ENCODE measurements around the gene GMPR.

GRCh38 chr6:16251706-16252105, 13.3 kb downstream of the GMPR start:
- TF ChIP-seq, protein P1, sequence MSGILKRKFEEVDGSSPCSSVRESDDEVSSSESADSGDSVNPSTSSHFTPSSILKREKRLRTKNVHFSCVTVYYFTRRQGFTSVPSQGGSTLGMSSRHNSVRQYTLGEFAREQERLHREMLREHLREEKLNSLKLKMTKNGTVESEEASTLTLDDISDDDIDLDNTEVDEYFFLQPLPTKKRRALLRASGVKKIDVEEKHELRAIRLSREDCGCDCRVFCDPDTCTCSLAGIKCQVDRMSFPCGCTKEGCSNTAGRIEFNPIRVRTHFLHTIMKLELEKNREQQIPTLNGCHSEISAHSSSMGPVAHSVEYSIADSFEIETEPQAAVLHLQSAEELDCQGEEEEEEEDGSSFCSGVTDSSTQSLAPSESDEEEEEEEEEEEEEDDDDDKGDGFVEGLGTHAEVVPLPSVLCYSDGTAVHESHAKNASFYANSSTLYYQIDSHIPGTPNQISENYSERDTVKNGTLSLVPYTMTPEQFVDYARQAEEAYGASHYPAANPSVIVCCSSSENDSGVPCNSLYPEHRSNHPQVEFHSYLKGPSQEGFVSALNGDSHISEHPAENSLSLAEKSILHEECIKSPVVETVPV (CRISPR knock-in tag; IDR thresholded peaks at IDR 0.05), result no peak
- TF ChIP-seq ZNF8 (CRISPR knock-in tag; IDR thresholded peaks at IDR 0.05), result no peak
- TF ChIP-seq ZFP3 (CRISPR knock-in tag; IDR thresholded peaks at IDR 0.05), result no peak
- TF ChIP-seq ZC3H10 (CRISPR knock-in tag; IDR thresholded peaks at IDR 0.05), result no peak
- TF ChIP-seq, protein P2, sequence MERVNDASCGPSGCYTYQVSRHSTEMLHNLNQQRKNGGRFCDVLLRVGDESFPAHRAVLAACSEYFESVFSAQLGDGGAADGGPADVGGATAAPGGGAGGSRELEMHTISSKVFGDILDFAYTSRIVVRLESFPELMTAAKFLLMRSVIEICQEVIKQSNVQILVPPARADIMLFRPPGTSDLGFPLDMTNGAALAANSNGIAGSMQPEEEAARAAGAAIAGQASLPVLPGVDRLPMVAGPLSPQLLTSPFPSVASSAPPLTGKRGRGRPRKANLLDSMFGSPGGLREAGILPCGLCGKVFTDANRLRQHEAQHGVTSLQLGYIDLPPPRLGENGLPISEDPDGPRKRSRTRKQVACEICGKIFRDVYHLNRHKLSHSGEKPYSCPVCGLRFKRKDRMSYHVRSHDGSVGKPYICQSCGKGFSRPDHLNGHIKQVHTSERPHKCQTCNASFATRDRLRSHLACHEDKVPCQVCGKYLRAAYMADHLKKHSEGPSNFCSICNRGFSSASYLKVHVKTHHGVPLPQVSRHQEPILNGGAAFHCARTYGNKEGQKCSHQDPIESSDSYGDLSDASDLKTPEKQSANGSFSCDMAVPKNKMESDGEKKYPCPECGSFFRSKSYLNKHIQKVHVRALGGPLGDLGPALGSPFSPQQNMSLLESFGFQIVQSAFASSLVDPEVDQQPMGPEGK (CRISPR knock-in tag; IDR thresholded peaks at IDR 0.05; ENCODE audit: borderline replicate concordance), result no peak
- no peak for TF ChIP-seq RARB (CRISPR knock-in tag; IDR thresholded peaks at IDR 0.05)
- TF ChIP-seq ZNF70 (CRISPR knock-in tag; IDR thresholded peaks at IDR 0.05), result no peak
- no peak for TF ChIP-seq BACH2 (CRISPR knock-in tag; IDR thresholded peaks at IDR 0.05; ENCODE audit: borderline replicate concordance)
- no peak for TF ChIP-seq GLIS3 (CRISPR knock-in tag; IDR thresholded peaks at IDR 0.05)
